Suprapubic skin (tissue), 4 donors: ENCODE measurements around the gene ELF5. TPM values are rescaled to one million over a fixed set of nuclear protein-coding genes. Genes with fewer than 3 reads are reported as not detected.

Experiments used
- DNase-seq, 2 donors: peaks; one replicate each; pipeline ENCODE4 v3.0.0-alpha.2; 2019; ENCODE audit warnings: low spot score in 2 of 2
- H3K27ac ChIP-seq: fragments of 200-600 bp; sonication (generic); one replicate; pipeline ENCODE4 v1.5.1; 2019
- H3K27me3 ChIP-seq: fragments of 200-600 bp; sonication (generic); one replicate; pipeline ENCODE4 v1.5.1; 2019
- H3K36me3 ChIP-seq: fragments of 200-600 bp; sonication (generic); one replicate; pipeline ENCODE4 v1.5.1; 2019
- H3K4me1 ChIP-seq: fragments of 200-600 bp; sonication (generic); one replicate; pipeline ENCODE4 v1.5.1; 2019
- H3K4me3 ChIP-seq: fragments of 200-600 bp; sonication (generic); one replicate; pipeline ENCODE4 v1.5.1; 2019; ENCODE audit warnings: mild to moderate bottlenecking
- H3K9me3 ChIP-seq: fragments of 200-600 bp; sonication (generic); one replicate; pipeline ENCODE4 v1.5.1; 2019
- CTCF ChIP-seq, 2 donors: fragments of 200-600 bp in 1 of 2; fragments of 450-650 bp in 1 of 2; sonication (generic) in 1 of 2; IDR thresholded peaks; one replicate each; pipeline ENCODE4 v1.5.1; 2016 to 2019; ENCODE audit warnings: antibody characterized with exemption in 2 of 2, mild to moderate bottlenecking in 1 of 2, moderate library complexity in 1 of 2
- EP300 ChIP-seq: sonication (generic); formaldehyde crosslinking; IDR thresholded peaks from one replicate; pipeline ENCODE4 v1.6.1; 2017; ENCODE audit warnings: antibody characterized with exemption
- POLR2A ChIP-seq, 2 donors: fragments of 450-650 bp; IDR thresholded peaks; one replicate each; pipeline ENCODE4 v1.6.1; 2017; ENCODE audit warnings: antibody characterized with exemption in 2 of 2, mild to moderate bottlenecking in 2 of 2, moderate library complexity in 2 of 2
- POLR2AphosphoS5 ChIP-seq, 3 donors: sonication (generic); formaldehyde crosslinking; IDR thresholded peaks; one replicate each; pipeline ENCODE4 v1.6.1; 2017; ENCODE audit warnings: antibody characterized with exemption in 3 of 3
- WGBS: methylation state at CpG from one replicate; pipeline ENCODE4 v1.1.5; 2018; 5-methylcytosine and 5-hydroxymethylcytosine counted together
- total RNA-seq, 4 donors: library from RNA; depleted of rRNA; stranded (reverse); fragments of >200 nt; gene quantifications; one replicate each; pipeline ENCODE4 v1.1.0, GENCODE V29; 2016

Gene ELF5
- total RNA-seq, 4 donors from 2014 or later: 7.9 to 20.4 (median 11.9) TPM

- no peaks in the 10 kb centered on the region for H3K36me3 ChIP-seq
- H3K9me3 ChIP-seq: no peaks in the 10 kb centered on the region
- TF ChIP-seq POLR2AphosphoS5 (IDR thresholded peaks at IDR 0.05): no peak
- TF ChIP-seq EP300: no peak
- no peak for TF ChIP-seq CTCF (IDR thresholded peaks at IDR 0.05)
- no peak for TF ChIP-seq POLR2A (IDR thresholded peaks at IDR 0.05)
- no peak overlapping the region for H3K27ac ChIP-seq
- no peak overlapping the region for H3K4me3 ChIP-seq
- no peak for DNase-seq
- 94% methylated on average over 7 of the region's 7 CpGs for WGBS
- H3K27me3 ChIP-seq: no peaks in the 10 kb centered on the region
- no peaks in the 10 kb centered on the region for H3K4me1 ChIP-seq
Measured at GRCh38 chr11:34487430-34487829, 26.2 kb downstream of the ELF5 start.

GRCh38 chr11:34483106-34483874 is 30.3 kb downstream of the ELF5 start:
- Histone ChIP-seq H3K36me3 (no peaks in the 10 kb centered on the region), H3K27me3 (no peaks in the 10 kb centered on the region), H3K4me3 (no peak overlapping the region), H3K4me1 (peaks cover 7% of the 10 kb centered on the region), H3K9me3 (no peaks in the 10 kb centered on the region), H3K27ac (no peak overlapping the region)
- DNase-seq: no peak
- TF ChIP-seq EP300: no peak
- TF ChIP-seq CTCF (IDR thresholded peaks at IDR 0.05): no peak
- no peak for TF ChIP-seq POLR2AphosphoS5 (IDR thresholded peaks at IDR 0.05)
- TF ChIP-seq POLR2A (IDR thresholded peaks at IDR 0.05): no peak
- WGBS: 91% methylated on average over 9 of the region's 9 CpGs

- TF ChIP-seq EP300 (no peak), POLR2AphosphoS5 (IDR thresholded peaks at IDR 0.05) (no peak), CTCF (IDR thresholded peaks at IDR 0.05) (no peak), POLR2A (IDR thresholded peaks at IDR 0.05) (no peak)
- no peaks in the 10 kb centered on the region for H3K36me3 ChIP-seq
- 77% methylated on average over 3 of the region's 3 CpGs for WGBS
- H3K4me1 ChIP-seq: peaks cover 7% of the 10 kb centered on the region
- no peak overlapping the region for H3K4me3 ChIP-seq
- H3K27ac ChIP-seq: no peak overlapping the region
- H3K9me3 ChIP-seq: no peaks in the 10 kb centered on the region
- no peaks in the 10 kb centered on the region for H3K27me3 ChIP-seq
- no peak for DNase-seq
Measured at GRCh38 chr11:34481307-34481706, 32.3 kb downstream of the ELF5 start.

GRCh38 chr11:34480314-34480713 is 33.3 kb downstream of the ELF5 start:
- no peak for TF ChIP-seq EP300
- no peak for TF ChIP-seq CTCF (IDR thresholded peaks at IDR 0.05)
- TF ChIP-seq POLR2A (IDR thresholded peaks at IDR 0.05): no peak
- no peak for TF ChIP-seq POLR2AphosphoS5 (IDR thresholded peaks at IDR 0.05)
- 25% methylated on average over 3 of the region's 3 CpGs for WGBS
- Histone ChIP-seq H3K4me1 (peaks cover 7% of the 10 kb centered on the region), H3K9me3 (no peaks in the 10 kb centered on the region), H3K27ac (no peak overlapping the region), H3K27me3 (no peaks in the 10 kb centered on the region), H3K4me3 (no peak overlapping the region), H3K36me3 (no peaks in the 10 kb centered on the region)
- DNase-seq: no peak

- Histone ChIP-seq H3K27ac (no peak overlapping the region), H3K4me3 (no peak overlapping the region), H3K4me1 (peaks cover 7% of the 10 kb centered on the region), H3K27me3 (no peaks in the 10 kb centered on the region), H3K9me3 (no peaks in the 10 kb centered on the region), H3K36me3 (no peaks in the 10 kb centered on the region)
- DNase-seq: no peak
- TF ChIP-seq CTCF (IDR thresholded peaks at IDR 0.05) (no peak), EP300 (no peak), POLR2AphosphoS5 (IDR thresholded peaks at IDR 0.05) (no peak), POLR2A (IDR thresholded peaks at IDR 0.05) (no peak)
- WGBS: 74% methylated on average over 8 of the region's 8 CpGs
Measured at GRCh38 chr11:34478845-34479663, 34.5 kb downstream of the ELF5 start.
